Mesenchymal stem cell (in vitro differentiated cells and primary cell): Measurements from ENCODE around the gene MLLT1.

Source experiments
- DNase-seq: peaks from one replicate; pipeline ENCODE4 v3.0.0-alpha.2; 2013
- H2AFZ ChIP-seq: one replicate; pipeline ENCODE4 v1.6.1; 2013; ENCODE audit warnings: low read depth, mild to moderate bottlenecking, control low read depth, inconsistent platforms, low read length, moderate library complexity
- H2AK5ac ChIP-seq: 2 replicates; pipeline ENCODE4 v1.6.1; 2013; ENCODE audit warnings: low read length, moderate library complexity, mild to moderate bottlenecking, inconsistent platforms; ENCODE audit not compliant: severe bottlenecking
- H2BK120ac ChIP-seq: one replicate; pipeline ENCODE4 v1.6.1; 2013; ENCODE audit warnings: low read depth, mild to moderate bottlenecking, inconsistent platforms, low read length, moderate library complexity
- H2BK12ac ChIP-seq, 2 experiments: one replicate each; pipeline ENCODE4 v1.6.1; 2013; ENCODE audit warnings: inconsistent platforms in 2 of 2, low read length in 2 of 2, mild to moderate bottlenecking in 2 of 2, moderate library complexity in 2 of 2, control low read depth in 1 of 2
- H2BK15ac ChIP-seq: one replicate; pipeline ENCODE4 v1.6.1; 2013; ENCODE audit warnings: mild to moderate bottlenecking, low read depth, inconsistent platforms; ENCODE audit not compliant: poor library complexity, severe bottlenecking
- H2BK5ac ChIP-seq: 2 replicates; pipeline ENCODE4 v1.6.1; 2013; ENCODE audit warnings: low read depth, mild to moderate bottlenecking, low read length, control low read depth, inconsistent platforms; ENCODE audit not compliant: poor library complexity, severe bottlenecking
- H3K14ac ChIP-seq, 2 experiments: one replicate each; pipeline ENCODE4 v1.6.1; 2013; ENCODE audit warnings: inconsistent platforms in 2 of 2, low read length in 2 of 2, control low read depth in 1 of 2, mild to moderate bottlenecking in 1 of 2, moderate library complexity in 1 of 2
- H3K18ac ChIP-seq, 2 experiments: one replicate each; pipeline ENCODE4 v1.6.1; 2013; ENCODE audit warnings: inconsistent platforms in 2 of 2, low read length in 2 of 2, control low read depth in 1 of 2, low read depth in 1 of 2, mild to moderate bottlenecking in 1 of 2
- H3K23ac ChIP-seq, 2 experiments: one replicate each; pipeline ENCODE4 v1.6.1; 2013; ENCODE audit warnings: inconsistent platforms in 2 of 2, low read length in 2 of 2, mild to moderate bottlenecking in 2 of 2, moderate library complexity in 2 of 2, control low read depth in 1 of 2
- H3K27ac ChIP-seq: 2 replicates; pipeline ENCODE4 v1.5.1; 2013; ENCODE audit warnings: mild to moderate bottlenecking, moderate library complexity, low read length, control low read depth, inconsistent platforms; ENCODE audit not compliant: poor library complexity, severe bottlenecking
- H3K27me3 ChIP-seq, 2 experiments: 2 replicates each; pipeline versions ENCODE4 v1.6.1 to v1.7.0; 2013; ENCODE audit warnings: low read length in 2 of 2, mild to moderate bottlenecking in 2 of 2, moderate library complexity in 2 of 2, control low read depth in 1 of 2, inconsistent platforms in 1 of 2; ENCODE audit not compliant: control insufficient read depth in 1 of 2, insufficient read depth in 1 of 2
- H3K36me3 ChIP-seq, 2 experiments: 2 replicates each; pipeline versions ENCODE4 v1.6.1 to v1.7.0; 2013; ENCODE audit warnings: low read length in 2 of 2, control low read depth in 1 of 2, inconsistent platforms in 1 of 2, low read depth in 1 of 2, mild to moderate bottlenecking in 1 of 2; ENCODE audit not compliant: insufficient read depth in 2 of 2, control insufficient read depth in 1 of 2
- H3K4ac ChIP-seq, 2 experiments: one replicate each; pipeline ENCODE4 v1.6.1; 2013; ENCODE audit warnings: inconsistent platforms in 2 of 2, low read length in 2 of 2, mild to moderate bottlenecking in 2 of 2, moderate library complexity in 2 of 2, control low read depth in 1 of 2, low read depth in 1 of 2
- H3K4me1 ChIP-seq: 2 replicates; pipeline ENCODE4 v1.6.1; 2013; ENCODE audit warnings: low read depth, low read length, control low read depth; ENCODE audit not compliant: control insufficient read depth, insufficient read depth
- H3K4me2 ChIP-seq: 2 replicates; pipeline ENCODE4 v1.6.1; 2013; ENCODE audit warnings: low read length, mild to moderate bottlenecking, inconsistent platforms; ENCODE audit not compliant: poor library complexity, severe bottlenecking
- H3K4me3 ChIP-seq, 2 experiments: 2 replicates each; pipeline versions ENCODE4 v1.5.1 to v1.7.0; 2013; ENCODE audit warnings: low read length in 2 of 2, mild to moderate bottlenecking in 2 of 2, control low read depth in 1 of 2, low read depth in 1 of 2; ENCODE audit not compliant: insufficient read depth in 1 of 2
- H3K79me1 ChIP-seq: replicated peaks from 2 replicates; pipeline ENCODE4 v1.6.1; 2013; ENCODE audit warnings: mild to moderate bottlenecking, control low read depth, low read length, inconsistent platforms; ENCODE audit not compliant: poor library complexity, severe bottlenecking
- H3K9ac ChIP-seq: 2 replicates; pipeline ENCODE4 v1.7.0; 2013; ENCODE audit warnings: mild to moderate bottlenecking, low read length, moderate library complexity
- H3K9me3 ChIP-seq: 2 replicates; pipeline ENCODE4 v1.7.0; 2013; ENCODE audit warnings: mild to moderate bottlenecking, low read length; ENCODE audit not compliant: control insufficient read depth
- H4K8ac ChIP-seq: one replicate; pipeline ENCODE4 v1.6.1; 2013; ENCODE audit warnings: inconsistent platforms, mild to moderate bottlenecking, low read length, moderate library complexity
- H4K91ac ChIP-seq: one replicate; pipeline ENCODE4 v1.6.1; 2013; ENCODE audit warnings: mild to moderate bottlenecking, low read length, inconsistent platforms
- WGBS: methylation state at CpG from one replicate; pipeline ENCODE4 v1.1.7; 2013; ENCODE audit warnings: mixed read lengths; 5-methylcytosine and 5-hydroxymethylcytosine counted together

Gene MLLT1

DNA sequence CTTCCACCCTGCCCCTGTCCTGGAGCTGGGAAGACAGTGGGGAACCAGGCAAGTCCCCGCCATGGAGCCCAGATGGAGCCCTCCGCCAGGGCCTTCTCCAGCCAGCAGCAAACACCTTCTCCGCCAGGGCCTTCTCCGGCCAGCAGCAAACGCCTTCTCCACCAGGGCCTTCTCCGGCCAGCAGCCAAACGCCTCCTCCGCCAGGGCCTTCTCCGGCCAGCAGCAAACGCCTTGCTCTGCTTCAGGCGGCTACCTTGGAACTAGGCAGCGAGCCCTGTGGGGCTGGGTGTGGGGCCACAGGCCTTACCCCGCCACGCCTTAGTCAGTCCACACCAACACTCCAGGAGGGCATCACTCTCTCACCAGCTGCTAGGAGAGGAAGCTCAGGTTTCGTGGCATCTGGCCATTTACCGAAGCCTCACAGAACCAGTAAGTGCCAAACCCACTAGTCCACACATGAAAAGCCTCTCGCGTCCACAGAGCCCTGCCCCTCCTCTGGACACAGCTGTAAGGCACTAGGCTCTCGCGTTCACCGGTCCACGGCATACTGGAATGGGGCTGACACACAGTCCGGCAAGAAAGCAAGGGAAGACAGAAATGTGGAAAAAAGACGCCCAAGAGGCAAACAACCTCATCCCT lies 41.0 kb downstream of the MLLT1 start:
- Histone ChIP-seq H3K14ac (peak overlapping the region in 1 of 2 experiments; percentile 21), H2BK5ac (no peak overlapping the region), H3K27ac (no peak overlapping the region), H3K23ac (no peak overlapping the region), H3K4ac (no peak overlapping the region), H3K4me1 (peaks cover 49% of the 10 kb centered on the region), H2AFZ (no peak overlapping the region), H2BK120ac (no peak overlapping the region), H3K4me3 (peak overlapping the region in 1 of 2 experiments; percentile 25), H3K9ac (peak overlapping the region; percentile 73), H3K18ac (peak overlapping the region in 1 of 2 experiments; percentile 42), H2BK15ac (no peak overlapping the region), H4K8ac (no peak overlapping the region), H3K9me3 (no peaks in the 10 kb centered on the region), H3K36me3 (peaks cover 0 to 50% of the 10 kb centered on the region in 2 experiments), H3K4me2 (no peak overlapping the region), H3K79me1 (peaks cover 60% of the 10 kb centered on the region), H3K27me3 (no peaks in the 10 kb centered on the region), H2BK12ac (no peak overlapping the region), H4K91ac (peak overlapping the region; percentile 12), H2AK5ac (no peak overlapping the region)
- DNase-seq = no peak
- 98% methylated on average over 24 of the region's 24 CpGs for WGBS

DNA sequence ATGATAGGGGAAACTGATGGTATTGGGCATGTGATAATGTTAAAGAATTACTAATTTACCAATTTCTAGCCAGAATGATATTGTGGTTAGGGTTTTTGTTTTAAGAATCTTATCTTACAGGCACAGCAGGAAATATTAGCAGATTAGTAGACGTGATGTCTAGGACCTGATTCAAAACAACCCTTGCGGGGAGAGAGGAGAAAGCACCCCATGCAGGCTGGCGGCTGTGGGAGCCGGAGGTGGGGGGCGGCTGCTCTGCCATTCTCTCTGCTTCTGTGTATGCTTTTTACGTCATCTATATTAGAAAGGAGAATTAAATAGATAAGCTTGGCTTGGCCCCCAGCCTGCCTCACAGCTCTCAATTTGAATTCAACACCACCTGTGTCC lies 41.5 kb downstream of the MLLT1 start:
- peaks cover 62% of the 10 kb centered on the region for H3K79me1 ChIP-seq
- H3K27ac ChIP-seq = no peak overlapping the region
- H2BK12ac ChIP-seq = no peak overlapping the region
- H3K9me3 ChIP-seq = no peaks in the 10 kb centered on the region
- no peak overlapping the region for H4K91ac ChIP-seq
- no peak overlapping the region for H3K18ac ChIP-seq
- H3K36me3 ChIP-seq = peaks cover 0 to 50% of the 10 kb centered on the region in 2 experiments
- DNase-seq = no peak
- H3K4ac ChIP-seq = no peak overlapping the region
- H2BK120ac ChIP-seq = no peak overlapping the region
- no peak overlapping the region for H3K4me2 ChIP-seq
- no peaks in the 10 kb centered on the region for H3K27me3 ChIP-seq
- no peak overlapping the region for H4K8ac ChIP-seq
- peak overlapping the region; percentile 73 for H3K9ac ChIP-seq
- H3K4me3 ChIP-seq = peak overlapping the region in 1 of 2 experiments; percentile 25
- WGBS = 91% methylated on average over 3 of the region's 6 CpGs
- no peak overlapping the region for H2BK5ac ChIP-seq
- H3K4me1 ChIP-seq = peaks cover 53% of the 10 kb centered on the region
- no peak overlapping the region for H3K23ac ChIP-seq
- no peak overlapping the region for H2BK15ac ChIP-seq
- H2AFZ ChIP-seq = no peak overlapping the region
- no peak overlapping the region for H2AK5ac ChIP-seq
- no peak overlapping the region for H3K14ac ChIP-seq

DNA sequence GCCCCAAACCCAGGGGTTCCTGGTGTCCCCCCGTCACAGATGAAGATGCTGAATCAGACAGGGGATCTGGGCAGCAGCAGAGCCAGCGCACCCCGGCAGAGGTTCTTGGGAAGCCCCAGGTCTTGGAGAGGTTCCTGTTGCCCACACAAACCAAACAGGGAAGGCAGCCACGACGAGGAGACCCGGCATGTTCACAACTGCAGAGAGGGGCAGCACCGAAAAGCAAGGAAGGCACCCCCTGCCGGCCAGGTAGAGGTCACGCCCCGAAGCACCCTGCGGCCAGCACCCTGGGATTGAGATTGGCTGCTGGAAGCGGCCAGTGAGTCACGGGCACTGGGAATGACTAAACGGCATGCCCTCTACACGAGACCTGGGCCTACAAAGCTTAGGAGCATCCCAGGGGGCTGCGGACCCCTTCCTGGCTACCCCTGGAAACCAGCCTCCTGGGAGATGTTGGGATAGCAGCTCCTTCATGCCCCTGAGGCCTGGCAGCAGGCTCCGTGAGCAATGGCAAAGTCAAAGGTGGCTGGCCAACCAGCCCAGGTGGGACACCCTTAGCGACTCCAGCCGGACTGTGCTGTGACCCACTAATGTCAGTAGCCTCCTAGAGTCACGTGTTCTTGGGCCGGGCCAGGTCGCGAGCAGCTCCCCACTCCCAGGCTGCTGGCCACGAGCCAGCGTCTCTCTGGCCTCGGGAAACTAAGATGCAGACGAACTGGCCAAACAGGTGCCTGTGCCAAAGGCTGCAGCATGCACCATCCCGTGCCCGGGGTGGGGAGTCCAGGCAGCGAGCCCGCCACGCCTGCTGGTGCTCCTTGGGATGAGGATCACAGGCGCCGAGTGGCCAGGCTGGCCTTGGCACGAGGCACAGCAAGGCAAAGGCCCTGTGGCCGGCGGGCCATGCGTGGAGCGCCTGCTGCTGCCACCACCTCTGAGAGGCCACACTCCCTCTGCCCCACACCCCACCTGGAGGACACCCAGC lies 43.2 kb downstream of the MLLT1 start:
- Histone ChIP-seq H3K27ac (no peak overlapping the region), H3K9ac (no peak overlapping the region), H3K36me3 (peaks cover 0 to 44% of the 10 kb centered on the region in 2 experiments), H3K4ac (peak overlapping the region in 1 of 2 experiments; percentile 18), H3K14ac (peak overlapping the region in 1 of 2 experiments; percentile 62), H3K23ac (no peak overlapping the region), H4K8ac (peak overlapping the region; percentile 7), H3K9me3 (no peaks in the 10 kb centered on the region), H2BK15ac (no peak overlapping the region), H2BK12ac (peak overlapping the region in 1 of 2 experiments; percentile 40), H2AFZ (no peak overlapping the region), H2AK5ac (no peak overlapping the region), H3K18ac (no peak overlapping the region), H2BK120ac (no peak overlapping the region), H3K4me3 (no peak overlapping the region), H3K4me1 (peaks cover 62% of the 10 kb centered on the region), H3K27me3 (no peaks in the 10 kb centered on the region), H3K79me1 (peaks cover 53% of the 10 kb centered on the region), H2BK5ac (no peak overlapping the region), H3K4me2 (no peak overlapping the region), H4K91ac (no peak overlapping the region)
- DNase-seq = no peak
- 94% methylated on average over 39 of the region's 39 CpGs for WGBS
